Measurements from ENCODE around the gene WASF1. TPM values are rescaled to one million over a fixed set of nuclear protein-coding genes. Genes with fewer than 3 reads are reported as not detected.
A peak's percentile ranks its signal among the peaks of the same experiment; 100 is the strongest.

Gene WASF1
- total RNA-seq, 2 donors from 2014 or later, result 31.1 to 35.3 TPM

DNA sequence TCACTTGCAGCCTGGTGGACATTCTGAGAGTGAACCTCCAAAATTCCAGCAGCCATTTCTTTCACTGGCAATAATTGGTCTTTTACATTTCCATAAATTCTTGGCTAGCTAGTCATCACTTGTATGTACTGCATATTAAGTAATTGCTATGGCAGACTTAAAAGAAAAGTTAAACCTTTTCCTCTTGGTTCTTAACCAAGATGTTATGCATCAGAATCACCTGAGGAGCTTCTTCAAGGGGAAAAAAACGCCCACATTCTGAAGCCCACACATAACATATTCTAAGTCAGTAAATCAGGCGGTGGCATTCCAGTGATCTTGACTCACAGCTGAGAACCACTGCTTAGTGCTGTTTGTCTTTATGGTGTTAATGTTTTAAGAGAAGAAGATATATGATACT is 37.8 kb upstream of the WASF1 start:
- no peaks in the 10 kb centered on the region for H3K4me1 Mint-ChIP-seq
- H3K9me3 Mint-ChIP-seq, result peaks cover 1% of the 10 kb centered on the region
- H3K4me3 Mint-ChIP-seq, result no peak overlapping the region
- 96% methylated on average over 2 of the region's 2 CpGs; no CpG with 5 or more reads in 1 of the 2 experiments for WGBS, 2 experiments (ENCODE audit: insufficient coverage in 1 of 2, insufficient read length in 1 of 2)
- peak; percentile 46 for DNase-seq
- Histone ChIP-seq H3K9me3 (ENCODE audit: control insufficient read depth, low read length) (peaks cover 6% of the 10 kb centered on the region), H3K9ac (ENCODE audit: extremely low read depth, low read length, poor library complexity, severe bottlenecking) (no peak overlapping the region), H3K27ac (ENCODE audit: low read depth, low read length) (no peak overlapping the region), H3K4me1 (ENCODE audit: control insufficient read depth, insufficient read depth, low read length) (no peaks in the 10 kb centered on the region), H3K36me3 (ENCODE audit: control insufficient read depth, insufficient read depth, low read length) (peaks cover 67% of the 10 kb centered on the region), H3K4me3 (ENCODE audit: low read length) (no peak overlapping the region), H3K27me3 (ENCODE audit: control insufficient read depth, insufficient read depth, low read length, poor library complexity, severe bottlenecking) (no peaks in the 10 kb centered on the region)
- H3K27me3 Mint-ChIP-seq (ENCODE audit: insufficient read depth), result no peaks in the 10 kb centered on the region
- H3K27ac Mint-ChIP-seq, result no peak overlapping the region
- H3K36me3 Mint-ChIP-seq (ENCODE audit: low read depth), result peaks cover 65% of the 10 kb centered on the region
- no peak for TF ChIP-seq CTCF (conservative IDR thresholded peaks at IDR 0.05)

GRCh38 chr6:110216140-110216539 is 36.7 kb upstream of the WASF1 start:
- Histone ChIP-seq H3K27me3 (ENCODE audit: control insufficient read depth, insufficient read depth, low read length, poor library complexity, severe bottlenecking) (no peaks in the 10 kb centered on the region), H3K9ac (ENCODE audit: extremely low read depth, low read length, poor library complexity, severe bottlenecking) (no peak overlapping the region), H3K27ac (ENCODE audit: low read depth, low read length) (no peak overlapping the region), H3K4me1 (ENCODE audit: control insufficient read depth, insufficient read depth, low read length) (no peaks in the 10 kb centered on the region), H3K4me3 (ENCODE audit: low read length) (no peak overlapping the region), H3K9me3 (ENCODE audit: control insufficient read depth, low read length) (peaks cover 6% of the 10 kb centered on the region), H3K36me3 (ENCODE audit: control insufficient read depth, insufficient read depth, low read length) (peaks cover 76% of the 10 kb centered on the region)
- no peaks in the 10 kb centered on the region for H3K4me1 Mint-ChIP-seq
- no peak for DNase-seq
- no peaks in the 10 kb centered on the region for H3K27me3 Mint-ChIP-seq (ENCODE audit: insufficient read depth)
- H3K27ac Mint-ChIP-seq, result no peak overlapping the region
- H3K36me3 Mint-ChIP-seq (ENCODE audit: low read depth), result peaks cover 66% of the 10 kb centered on the region
- WGBS, 2 experiments (ENCODE audit: insufficient coverage in 1 of 2, insufficient read length in 1 of 2), result 98 to 100% methylated on average over 1 to 5 of the region's 5 CpGs
- H3K4me3 Mint-ChIP-seq, result no peak overlapping the region
- TF ChIP-seq CTCF (conservative IDR thresholded peaks at IDR 0.05), result no peak
- H3K9me3 Mint-ChIP-seq, result peaks cover 1% of the 10 kb centered on the region

DNA sequence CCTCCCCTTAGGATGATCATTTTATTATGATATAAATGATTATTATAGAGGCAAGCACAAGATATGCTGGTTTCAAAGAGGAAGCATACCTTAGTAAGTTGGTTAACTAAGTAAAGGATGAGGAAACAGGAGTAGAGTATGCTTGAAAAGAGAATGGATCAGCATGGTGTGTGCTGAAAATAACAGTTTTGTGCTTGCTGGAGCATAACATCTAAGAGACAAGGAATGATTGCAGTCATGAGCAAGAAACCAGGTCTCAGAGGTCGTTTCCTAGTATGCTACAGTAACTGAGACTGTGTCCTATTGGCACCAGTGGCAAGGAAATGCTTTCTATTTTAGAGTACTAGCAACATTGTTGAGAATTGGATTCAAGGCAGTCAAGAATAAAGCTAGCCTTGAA is 34.9 kb upstream of the WASF1 start:
- no peaks in the 10 kb centered on the region for H3K4me1 Mint-ChIP-seq
- no peaks in the 10 kb centered on the region for H3K27me3 Mint-ChIP-seq (ENCODE audit: insufficient read depth)
- WGBS, 2 experiments (ENCODE audit: insufficient coverage in 1 of 2, insufficient read length in 1 of 2), result 82 to 83% methylated on average over 1 of the region's 1 CpG
- Histone ChIP-seq H3K9me3 (ENCODE audit: control insufficient read depth, low read length) (no peaks in the 10 kb centered on the region), H3K27ac (ENCODE audit: low read depth, low read length) (no peak overlapping the region), H3K4me3 (ENCODE audit: low read length) (no peak overlapping the region), H3K27me3 (ENCODE audit: control insufficient read depth, insufficient read depth, low read length, poor library complexity, severe bottlenecking) (no peaks in the 10 kb centered on the region), H3K36me3 (ENCODE audit: control insufficient read depth, insufficient read depth, low read length) (peaks cover 76% of the 10 kb centered on the region), H3K9ac (ENCODE audit: extremely low read depth, low read length, poor library complexity, severe bottlenecking) (no peak overlapping the region), H3K4me1 (ENCODE audit: control insufficient read depth, insufficient read depth, low read length) (no peaks in the 10 kb centered on the region)
- no peak overlapping the region for H3K27ac Mint-ChIP-seq
- peaks cover 60% of the 10 kb centered on the region for H3K36me3 Mint-ChIP-seq (ENCODE audit: low read depth)
- no peaks in the 10 kb centered on the region for H3K9me3 Mint-ChIP-seq
- no peak for TF ChIP-seq CTCF (conservative IDR thresholded peaks at IDR 0.05)
- H3K4me3 Mint-ChIP-seq, result no peak overlapping the region
- DNase-seq, result no peak
